Daoy (cell line): Measurements from ENCODE around the gene RFFL. TPM values are rescaled to one million over a fixed set of nuclear protein-coding genes. Genes with fewer than 3 reads are reported as not detected.
"Not testable (repeated sequence)": the region's sequence is repeated elsewhere in the genome, so short reads cannot be mapped to it uniquely, and the experiment has no call there.

ENCODE experiments used
- DNase-seq: peaks from one replicate; pipeline ENCODE4 v3.0.0-alpha.2; 2015; ENCODE audit warnings: low read depth
- total RNA-seq: library from RNA; depleted of rRNA; stranded (reverse); fragments of >200 nt; shearing (Covaris generic); gene quantifications from 2 replicates; pipeline ENCODE4 v1.2.3, GENCODE V29; 2014; rRNA removed

Gene RFFL, protein sequence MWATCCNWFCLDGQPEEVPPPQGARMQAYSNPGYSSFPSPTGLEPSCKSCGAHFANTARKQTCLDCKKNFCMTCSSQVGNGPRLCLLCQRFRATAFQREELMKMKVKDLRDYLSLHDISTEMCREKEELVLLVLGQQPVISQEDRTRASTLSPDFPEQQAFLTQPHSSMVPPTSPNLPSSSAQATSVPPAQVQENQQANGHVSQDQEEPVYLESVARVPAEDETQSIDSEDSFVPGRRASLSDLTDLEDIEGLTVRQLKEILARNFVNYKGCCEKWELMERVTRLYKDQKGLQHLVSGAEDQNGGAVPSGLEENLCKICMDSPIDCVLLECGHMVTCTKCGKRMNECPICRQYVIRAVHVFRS
- total RNA-seq, result 16.8 and 17.0 TPM in 2 replicates

DNA sequence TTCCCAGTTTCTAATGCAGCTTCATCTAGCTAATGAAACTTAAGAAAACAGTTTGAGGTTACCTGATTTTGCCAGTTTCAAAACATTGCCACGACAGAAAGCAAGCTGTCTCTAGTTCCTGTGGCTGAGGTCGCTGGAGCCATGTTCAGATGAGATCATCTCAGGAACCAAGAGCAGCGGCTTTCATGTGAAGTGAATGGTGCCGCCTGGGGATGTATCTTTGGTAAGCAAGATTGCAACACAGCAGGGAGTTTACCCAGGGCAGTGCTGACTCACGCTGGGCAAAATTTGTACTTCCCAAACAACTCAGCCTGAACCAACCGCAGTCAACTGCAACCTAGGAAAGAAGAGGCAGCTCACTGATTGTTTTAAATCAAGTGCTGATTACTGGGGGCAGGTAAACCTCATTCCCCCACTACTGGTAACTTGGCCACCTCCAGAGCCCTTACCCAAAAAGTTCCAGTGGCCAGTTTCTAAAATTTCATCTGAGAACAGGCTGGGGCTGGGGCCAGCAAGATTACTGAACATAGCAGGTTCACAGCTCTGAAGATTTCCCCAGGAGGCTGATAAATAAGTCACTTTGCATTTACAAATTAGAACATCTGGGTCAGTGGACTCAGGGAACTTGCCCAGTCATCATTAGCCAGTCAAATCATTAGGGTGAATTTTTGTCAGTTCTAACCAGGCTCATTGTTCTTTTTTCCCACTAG is at the start of gene RFFL:
Gene RFFL, minus strand, starts transcription at position 194 of the 710 bp plus-strand sequence. CDS start 37,154 bp downstream, outside the sequence.
- DNase-seq, result peak; percentile 98

DNA sequence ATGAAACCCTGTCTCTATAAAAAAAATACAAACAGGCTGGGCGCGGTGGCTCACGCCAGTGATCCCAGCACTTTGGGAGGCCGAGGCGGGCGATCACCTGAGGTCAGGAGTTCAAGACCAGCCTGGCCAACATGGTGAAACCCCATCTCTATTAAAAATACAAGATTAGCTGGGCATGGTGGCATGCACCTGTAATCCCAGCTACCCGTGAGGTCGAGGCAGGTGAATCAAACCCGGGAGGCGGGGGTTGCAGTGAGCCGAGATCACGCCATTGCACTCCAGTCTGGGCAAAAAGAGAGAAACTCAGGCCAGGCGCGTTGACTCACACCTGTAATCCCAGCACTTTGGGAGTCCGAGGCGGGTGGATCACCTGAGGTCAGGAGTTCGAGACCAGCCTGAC is 47.3 kb upstream of the RFFL start:
- not testable (repeated sequence) for DNase-seq

DNA sequence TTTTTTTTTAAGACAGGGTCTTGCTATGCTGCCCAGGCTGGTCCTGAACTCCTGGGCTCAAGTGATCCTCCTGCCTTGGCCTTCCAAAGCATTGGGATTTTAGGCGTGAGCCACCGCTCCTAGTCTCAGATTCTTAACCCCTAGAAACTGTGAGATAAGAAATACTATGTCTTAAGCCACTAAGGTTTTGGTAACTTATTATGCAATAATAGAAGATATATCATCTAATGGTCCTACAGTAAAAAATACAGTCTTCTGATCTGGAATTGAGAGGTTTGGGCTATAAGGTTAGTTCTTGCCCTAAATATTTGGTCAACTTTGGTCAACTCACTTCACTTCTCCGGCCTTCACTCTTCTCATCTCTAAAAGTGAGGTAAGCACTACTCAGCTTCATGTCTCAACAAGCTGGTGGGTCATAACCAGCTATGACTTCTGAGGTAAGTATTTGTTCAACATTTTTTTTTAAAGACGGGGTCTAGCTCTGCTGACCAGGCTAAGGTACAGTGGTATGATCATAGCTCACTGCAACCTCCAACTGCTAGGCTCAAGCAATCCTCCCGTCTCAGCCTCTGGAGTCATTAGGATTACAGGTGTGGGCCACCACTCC is 41.4 kb upstream of the RFFL start:
- DNase-seq, result no peak

GRCh38 chr17:35103271-35103670 is 39.8 kb upstream of the RFFL start:
- no peak for DNase-seq

GRCh38 chr17:35101725-35102124 is 38.2 kb upstream of the RFFL start:
- no peak for DNase-seq

GRCh38 chr17:35101036-35101435 is 37.5 kb upstream of the RFFL start:
- DNase-seq, result no peak

- no peak for DNase-seq
Observed at GRCh38 chr17:35099908-35100307, 36.4 kb upstream of the RFFL start.

- DNase-seq, result no peak
Observed at GRCh38 chr17:35097776-35098175, 34.3 kb upstream of the RFFL start.

GRCh38 chr17:35095741-35096140 is 32.2 kb upstream of the RFFL start:
- DNase-seq, result no peak

GRCh38 chr17:35094902-35095301 is 31.4 kb upstream of the RFFL start:
- peak; percentile 80 for DNase-seq

GRCh38 chr17:35090707-35091106 is 27.2 kb upstream of the RFFL start:
- not testable (repeated sequence) for DNase-seq

DNA sequence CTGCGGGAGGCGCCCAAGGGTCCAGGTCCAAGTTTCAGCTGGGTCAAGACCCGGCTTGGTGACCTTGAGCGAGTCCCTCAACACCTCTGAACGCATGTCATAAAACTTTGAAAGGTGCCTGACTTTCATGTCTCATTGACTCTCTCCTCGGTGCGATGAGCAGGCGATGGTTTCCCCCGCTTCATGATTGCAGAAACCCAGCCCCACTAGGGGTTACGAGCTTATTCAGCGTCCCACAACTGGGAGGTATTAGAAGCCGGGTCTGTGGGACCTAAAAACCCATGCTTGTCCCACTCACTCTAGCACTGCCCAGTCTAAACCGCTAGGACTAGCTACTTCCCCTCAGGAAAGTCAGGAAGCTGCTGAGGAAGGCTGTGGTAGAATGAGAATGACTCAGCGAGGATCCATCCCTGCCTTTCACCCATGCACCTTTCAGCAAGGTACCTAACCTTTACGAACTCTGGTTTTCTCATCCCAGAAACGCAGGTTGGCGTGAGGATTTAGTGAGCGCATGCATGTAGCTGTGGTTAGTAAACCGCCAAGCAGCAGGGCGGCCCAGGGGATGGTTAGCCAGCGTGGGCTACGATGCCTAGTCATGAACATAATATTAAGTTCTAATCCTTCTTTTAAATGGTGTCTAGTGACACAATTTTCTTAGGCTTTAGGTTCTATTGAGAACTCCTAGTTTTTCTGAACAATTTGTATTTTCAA is 26.2 kb upstream of the RFFL start:
- DNase-seq, result peak; percentile 72

GRCh38 chr17:35088881-35089585 is 25.5 kb upstream of the RFFL start:
- peak; percentile 92 for DNase-seq

DNA sequence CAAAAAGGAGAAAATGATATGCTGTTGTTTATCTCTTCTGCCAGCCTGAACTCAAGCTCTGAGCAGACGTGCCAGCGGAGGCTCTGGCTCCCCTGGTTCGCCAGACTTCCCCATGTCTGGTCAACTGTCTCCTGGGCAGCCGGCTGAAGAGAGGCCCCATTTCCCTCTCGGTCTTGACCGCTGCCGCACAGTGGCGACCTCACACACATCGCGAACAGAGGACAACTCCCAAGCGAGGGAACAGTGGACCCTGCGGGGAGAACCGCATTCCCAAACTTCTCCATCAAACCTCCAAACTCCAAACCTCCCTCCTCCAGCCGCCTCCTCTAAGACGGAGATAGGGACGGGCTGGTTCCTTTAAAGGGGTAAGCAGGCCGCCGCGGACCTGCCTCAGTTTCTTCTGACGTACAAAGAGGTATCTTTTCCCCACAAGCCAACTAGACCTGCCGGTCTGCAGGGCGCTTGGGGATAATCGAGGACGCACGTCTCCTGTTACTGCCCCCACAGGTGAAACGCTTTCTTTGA is 24.9 kb upstream of the RFFL start:
- DNase-seq, result peak; percentile 51

DNA sequence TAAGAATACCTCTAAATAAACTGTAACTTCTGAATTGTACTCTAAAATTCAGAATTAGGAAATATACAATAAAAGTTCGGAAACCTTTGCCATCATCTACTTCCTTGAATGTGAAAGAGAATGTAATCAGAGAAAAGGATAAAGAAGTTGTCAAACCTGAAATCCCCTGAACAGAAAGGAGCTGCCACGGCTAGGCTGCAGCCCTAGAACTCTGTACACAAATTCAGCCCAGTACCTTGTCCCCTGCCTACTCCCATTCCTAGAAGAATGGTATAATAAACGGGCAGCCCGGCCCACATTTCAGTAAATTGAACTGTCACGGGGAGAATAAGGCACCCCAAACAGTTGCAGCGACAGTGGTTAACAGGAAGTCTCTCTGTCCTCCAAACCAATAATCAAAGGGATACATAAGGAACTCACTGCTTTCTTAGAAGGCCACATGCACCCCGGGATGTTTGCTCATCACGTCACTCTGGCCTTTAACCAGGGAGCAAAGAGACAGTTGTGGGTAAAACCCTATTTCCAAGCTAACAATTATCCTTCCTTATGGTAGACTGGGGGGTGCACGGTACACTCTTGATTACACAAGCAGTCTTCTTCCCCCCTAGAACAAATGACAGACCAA is 24.3 kb upstream of the RFFL start:
- DNase-seq, result peak; percentile 34

DNA sequence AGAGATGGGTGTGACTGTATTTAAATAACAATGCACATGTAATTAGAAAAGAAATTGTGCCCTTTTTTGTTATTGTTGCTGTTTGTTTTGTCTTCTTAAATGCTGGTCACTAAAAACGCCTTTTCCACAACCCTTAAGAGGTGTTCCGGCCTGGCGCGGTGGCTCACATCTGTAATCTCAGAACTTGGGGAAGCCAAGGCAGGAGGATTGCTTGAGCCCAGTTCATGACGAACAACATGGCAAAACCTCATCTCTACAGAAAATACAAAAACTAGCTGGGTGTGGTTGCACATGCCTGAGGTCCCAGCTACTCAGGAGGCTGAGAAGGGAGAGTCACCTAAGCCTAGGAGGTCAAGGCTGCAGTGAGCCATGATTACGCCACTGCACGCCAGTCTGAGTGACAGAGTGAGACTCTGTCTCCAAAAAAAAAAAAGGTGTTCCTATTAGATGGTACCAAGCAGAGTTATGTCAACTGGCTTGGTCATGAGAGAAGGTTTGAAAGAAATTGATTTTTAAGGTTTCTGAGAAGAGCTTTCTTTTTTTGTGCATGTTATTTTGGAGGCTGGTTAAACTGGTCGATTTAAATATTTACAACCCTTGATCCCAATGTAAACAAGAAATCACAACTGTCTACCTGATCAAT is 23.5 kb upstream of the RFFL start:
- DNase-seq, result peak; percentile 52

GRCh38 chr17:35086164-35086563 is 22.7 kb upstream of the RFFL start:
- no peak for DNase-seq

GRCh38 chr17:35084987-35085386 is 21.5 kb upstream of the RFFL start:
- peak; percentile 83 for DNase-seq

DNA sequence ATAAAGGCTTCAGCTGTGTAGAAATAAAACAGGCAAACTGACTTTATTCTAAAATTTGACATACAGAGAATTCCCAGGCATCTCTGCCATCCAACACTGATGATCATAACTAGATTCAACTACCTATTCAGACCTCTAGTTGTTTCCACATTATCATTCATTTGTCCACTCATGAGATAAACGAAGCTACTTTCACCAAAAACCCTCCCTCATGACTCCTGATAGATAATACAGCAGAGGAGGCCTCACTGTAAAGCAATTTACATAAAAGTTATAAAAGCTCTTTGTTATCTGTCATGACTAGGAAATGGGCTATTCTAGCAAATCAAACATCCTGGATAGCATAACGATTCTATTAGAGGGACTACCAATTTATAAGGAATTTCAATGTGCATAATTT is 19.6 kb upstream of the RFFL start:
- no peak for DNase-seq

DNA sequence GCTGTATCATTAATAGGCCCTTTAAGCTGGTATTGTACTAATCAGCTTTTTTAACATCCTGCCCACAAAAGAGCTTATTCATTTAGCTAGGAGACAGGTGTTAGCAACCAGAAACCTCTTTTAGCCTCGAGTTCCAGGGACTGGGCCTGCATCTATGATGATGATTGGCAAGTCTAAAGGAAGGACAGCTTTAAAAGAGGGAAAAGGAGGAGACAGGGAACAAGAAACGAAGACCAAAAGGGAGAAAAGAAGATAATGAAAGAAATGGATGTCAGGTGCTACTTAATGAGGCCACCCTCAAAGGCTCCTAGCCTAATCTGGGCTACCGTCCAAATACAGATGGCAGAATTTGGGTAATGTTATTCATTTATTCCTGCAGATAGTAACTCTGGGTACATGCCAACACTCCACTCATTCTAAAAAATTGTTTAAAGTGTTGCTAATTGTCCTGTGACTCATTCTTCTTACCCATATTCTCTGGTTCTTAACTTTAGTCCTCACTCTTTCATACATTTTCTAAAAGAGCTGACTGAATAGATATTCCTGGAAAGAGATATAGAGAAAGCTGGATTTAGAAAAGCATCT is 18.7 kb upstream of the RFFL start:
- DNase-seq, result peak; percentile 87
